CD4-positive, alpha-beta T cell (primary cell): ENCODE results near the gene ENO4. TPM values are rescaled to one million over a fixed set of nuclear protein-coding genes. Genes with fewer than 3 reads are reported as not detected.
A peak's percentile ranks its signal among the peaks of the same experiment; 100 is the strongest.

ENCODE experiments used
- ATAC-seq: fragments of 200-7000 bp; cut with Tn5 transposase; one replicate; pipeline ENCODE4 v1.10.0; 2022; ENCODE audit warnings: mild to moderate bottlenecking; ENCODE audit not compliant: poor library complexity
- CTCF ChIA-PET: fragments of 350-600 bp; sonication (Branson Sonifier 250); formaldehyde crosslinking; loops from one replicate; lab custom pipeline; 2021; ENCODE audit warnings: antibody characterized with exemption, inconsistent platforms; lab: Charles Lee
- POLR2A ChIA-PET: fragments of 350-600 bp; sonication (Branson Sonifier 250); formaldehyde crosslinking; loops from one replicate; lab custom pipeline; 2021; ENCODE audit warnings: antibody characterized with exemption, inconsistent platforms; lab: Charles Lee
- DNase-seq, 14 experiments: peaks; one replicate each; pipeline ENCODE4 v3.0.0-alpha.2; 2013 to 2020; ENCODE audit warnings: mixed read lengths in 2 of 14
- H3K27ac ChIP-seq, 2 donors: one replicate each; pipeline versions ENCODE4 v1.5.1 to v1.7.0; 2013; ENCODE audit warnings: low read length in 2 of 2, low read depth in 1 of 2, mild to moderate bottlenecking in 1 of 2
- H3K27me3 ChIP-seq, 2 experiments: 1 replicate in 1 of 2; 2 replicates in 1 of 2; pipeline versions ENCODE4 v1.6.1 to v1.7.0; 2013; ENCODE audit warnings: low read length in 2 of 2, control low read depth in 1 of 2, mild to moderate bottlenecking in 1 of 2, moderate library complexity in 1 of 2; ENCODE audit not compliant: insufficient read depth in 2 of 2, control insufficient read depth in 1 of 2
- H3K36me3 ChIP-seq: one replicate; pipeline ENCODE4 v1.6.1; 2013; ENCODE audit warnings: low read length, control low read depth; ENCODE audit not compliant: insufficient read depth
- H3K4me1 ChIP-seq: one replicate; pipeline ENCODE4 v1.6.1; 2013; ENCODE audit warnings: low read length, control low read depth; ENCODE audit not compliant: insufficient read depth
- H3K4me3 ChIP-seq: one replicate; pipeline ENCODE4 v1.5.1; 2013; ENCODE audit warnings: mild to moderate bottlenecking, low read length, moderate library complexity
- H3K9me3 ChIP-seq, 2 experiments: 1 replicate in 1 of 2; 2 replicates in 1 of 2; pipeline versions ENCODE4 v1.6.1 to v1.7.0; 2013; ENCODE audit warnings: low read length in 2 of 2, mild to moderate bottlenecking in 2 of 2, control low read depth in 1 of 2, moderate library complexity in 1 of 2; ENCODE audit not compliant: control insufficient read depth in 1 of 2, insufficient read depth in 1 of 2
- H3K27ac Mint-ChIP-seq: one replicate; pipeline ENCODE4 v1.8.0; 2020; ENCODE audit warnings: mixed read lengths
- H3K27me3 Mint-ChIP-seq: one replicate; pipeline ENCODE4 v1.8.0; 2021; ENCODE audit warnings: mixed read lengths
- H3K36me3 Mint-ChIP-seq: one replicate; pipeline ENCODE4 v1.8.0; 2021; ENCODE audit warnings: low read depth, mixed read lengths
- H3K4me1 Mint-ChIP-seq: one replicate; pipeline ENCODE4 v1.8.0; 2021; ENCODE audit warnings: low read depth, mixed read lengths
- H3K4me3 Mint-ChIP-seq: one replicate; pipeline ENCODE4 v1.8.0; 2020; ENCODE audit warnings: mild to moderate bottlenecking, mixed read lengths
- H3K9me3 Mint-ChIP-seq: one replicate; pipeline ENCODE4 v1.8.0; 2020; ENCODE audit warnings: mixed read lengths
- CTCF ChIP-seq: fragments of 200-600 bp; IDR thresholded peaks from one replicate; pipeline ENCODE4 v1.8.0; 2022; ENCODE audit warnings: antibody characterized with exemption, mild to moderate bottlenecking
- intact Hi-C, 2 experiments: fragments of 100-400 bp; cut with DNase I in 1 of 2; cut with micrococcal nuclease in 1 of 2; formaldehyde crosslinking; loops; one replicate each; pipeline versions ENCODE4 v1.15.1 to v1.9.0; 2023 to 2025; cut with DNase I, micrococcal nuclease
- total RNA-seq, 174 experiments: library from RNA in 2 of 174; stranded (reverse) in 2 of 174; gene quantifications; one replicate each; pipeline ENCODE4 v1.2.3 and lab custom pipeline; 2021 to 2026

ENO4 gene
- total RNA-seq, 2 experiments from 2014 or later: not detected

GRCh38 chr10:116848944-116849247 is 403 bp upstream of the ENO4 start:
- ATAC-seq (no peak), DNase-seq (no peak)
- Histone ChIP-seq H3K4me1 (peaks cover 9% of the 10 kb centered on the region), H3K9me3 (peaks cover 0 to 14% of the 10 kb centered on the region in 2 experiments), H3K4me3 (peak overlapping the region; percentile 50), H3K27me3 (peaks cover 19 to 51% of the 10 kb centered on the region in 2 experiments), H3K27ac (no peak overlapping the region), H3K36me3 (no peaks in the 10 kb centered on the region)
- H3K27me3 Mint-ChIP-seq: peaks cover 71% of the 10 kb centered on the region
- POLR2A ChIA-PET: no interaction called here
- no peaks in the 10 kb centered on the region for H3K36me3 Mint-ChIP-seq
- peak overlapping the region; percentile 35 for H3K27ac Mint-ChIP-seq
- H3K4me1 Mint-ChIP-seq: peaks cover 15% of the 10 kb centered on the region
- intact Hi-C loops: no loop called here
- H3K9me3 Mint-ChIP-seq: no peaks in the 10 kb centered on the region
- TF ChIP-seq CTCF: no peak
- CTCF ChIA-PET: no interaction called here
- H3K4me3 Mint-ChIP-seq: peak overlapping the region; percentile 70

- Mint-ChIP-seq H3K4me3 (no peak overlapping the region), H3K27ac (no peak overlapping the region)
Observed at GRCh38 chr10:116850058-116850611, 836 bp downstream of the ENO4 start.

GRCh38 chr10:116852246-116852645 is 2.9 kb downstream of the ENO4 start:
- peaks cover 57% of the 10 kb centered on the region for H3K27me3 Mint-ChIP-seq
- Histone ChIP-seq H3K9me3 (peaks cover 0 to 20% of the 10 kb centered on the region in 2 experiments), H3K27ac (no peak overlapping the region), H3K36me3 (no peaks in the 10 kb centered on the region), H3K4me3 (no peak overlapping the region), H3K27me3 (peaks cover 18 to 45% of the 10 kb centered on the region in 2 experiments), H3K4me1 (peaks cover 9% of the 10 kb centered on the region)
- ATAC-seq (no peak), DNase-seq (no peak)
- ChIA-PET POLR2A (no interaction called here), CTCF (interaction anchor here (2.0 kb wide), 1 partner anchor 8 kb away, joined by 4 read pairs; no protein-coding TSS in a partner anchor)
- no peak overlapping the region for H3K4me3 Mint-ChIP-seq
- no peak overlapping the region for H3K27ac Mint-ChIP-seq
- H3K36me3 Mint-ChIP-seq: no peaks in the 10 kb centered on the region
- peaks cover 4% of the 10 kb centered on the region for H3K9me3 Mint-ChIP-seq
- intact Hi-C loops: no loop called here
- TF ChIP-seq CTCF: no peak
- H3K4me1 Mint-ChIP-seq: peaks cover 15% of the 10 kb centered on the region

More at GRCh38 chr10:116850058-116850611, 836 bp downstream of the ENO4 start:
- Histone ChIP-seq H3K27me3 (peaks cover 19 to 51% of the 10 kb centered on the region in 2 experiments), H3K9me3 (peaks cover 0 to 14% of the 10 kb centered on the region in 2 experiments), H3K27ac (no peak overlapping the region), H3K4me1 (peaks cover 9% of the 10 kb centered on the region), H3K36me3 (no peaks in the 10 kb centered on the region), H3K4me3 (peak overlapping the region; percentile 50)
- TF ChIP-seq CTCF: no peak
- ATAC-seq: peak; percentile 28
- intact Hi-C loops: no loop called here
- Mint-ChIP-seq H3K4me1 (peaks cover 15% of the 10 kb centered on the region), H3K36me3 (no peaks in the 10 kb centered on the region), H3K9me3 (no peaks in the 10 kb centered on the region), H3K27me3 (peaks cover 70% of the 10 kb centered on the region)
- POLR2A ChIA-PET: no interaction called here
- no peak for DNase-seq
- CTCF ChIA-PET: no interaction called here
